Measurements from ENCODE around the gene SHROOM2.

Gene SHROOM2

GRCh38 chrX:9829308-9830267 lies 43.4 kb downstream of the SHROOM2 start:
- no peaks in the 10 kb centered on the region for H3K36me3 ChIP-seq
- no peak overlapping the region for H3K27ac ChIP-seq
- H3K9me3 ChIP-seq = no peaks in the 10 kb centered on the region
- no peak for DNase-seq
- H3K27me3 ChIP-seq = no peaks in the 10 kb centered on the region
- H3K4me3 ChIP-seq = no peak overlapping the region
- H3K4me1 ChIP-seq = no peaks in the 10 kb centered on the region
- intact Hi-C loops (cut with DNase I; ENCODE audit: low total_unique reads) = no loop called here
- TF ChIP-seq, protein P1, sequence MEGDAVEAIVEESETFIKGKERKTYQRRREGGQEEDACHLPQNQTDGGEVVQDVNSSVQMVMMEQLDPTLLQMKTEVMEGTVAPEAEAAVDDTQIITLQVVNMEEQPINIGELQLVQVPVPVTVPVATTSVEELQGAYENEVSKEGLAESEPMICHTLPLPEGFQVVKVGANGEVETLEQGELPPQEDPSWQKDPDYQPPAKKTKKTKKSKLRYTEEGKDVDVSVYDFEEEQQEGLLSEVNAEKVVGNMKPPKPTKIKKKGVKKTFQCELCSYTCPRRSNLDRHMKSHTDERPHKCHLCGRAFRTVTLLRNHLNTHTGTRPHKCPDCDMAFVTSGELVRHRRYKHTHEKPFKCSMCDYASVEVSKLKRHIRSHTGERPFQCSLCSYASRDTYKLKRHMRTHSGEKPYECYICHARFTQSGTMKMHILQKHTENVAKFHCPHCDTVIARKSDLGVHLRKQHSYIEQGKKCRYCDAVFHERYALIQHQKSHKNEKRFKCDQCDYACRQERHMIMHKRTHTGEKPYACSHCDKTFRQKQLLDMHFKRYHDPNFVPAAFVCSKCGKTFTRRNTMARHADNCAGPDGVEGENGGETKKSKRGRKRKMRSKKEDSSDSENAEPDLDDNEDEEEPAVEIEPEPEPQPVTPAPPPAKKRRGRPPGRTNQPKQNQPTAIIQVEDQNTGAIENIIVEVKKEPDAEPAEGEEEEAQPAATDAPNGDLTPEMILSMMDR (IDR thresholded peaks at IDR 0.05) = no peak

GRCh38 chrX:9832811-9833210 lies 46.6 kb downstream of the SHROOM2 start:
- TF ChIP-seq, protein P1 (IDR thresholded peaks at IDR 0.05) = no peak
- no peaks in the 10 kb centered on the region for H3K4me1 ChIP-seq
- H3K9me3 ChIP-seq = no peaks in the 10 kb centered on the region
- intact Hi-C loops (cut with DNase I; ENCODE audit: low total_unique reads) = no loop called here
- H3K36me3 ChIP-seq = no peaks in the 10 kb centered on the region
- no peak overlapping the region for H3K4me3 ChIP-seq
- no peak overlapping the region for H3K27ac ChIP-seq
- H3K27me3 ChIP-seq = no peaks in the 10 kb centered on the region
- no peak for DNase-seq

- intact Hi-C loops (cut with DNase I; ENCODE audit: low total_unique reads) = no loop called here
- H3K36me3 ChIP-seq = no peaks in the 10 kb centered on the region
- TF ChIP-seq, protein P1 (IDR thresholded peaks at IDR 0.05) = no peak
- DNase-seq = no peak
- no peaks in the 10 kb centered on the region for H3K4me1 ChIP-seq
- no peak overlapping the region for H3K4me3 ChIP-seq
- H3K27ac ChIP-seq = no peak overlapping the region
- no peaks in the 10 kb centered on the region for H3K27me3 ChIP-seq
- H3K9me3 ChIP-seq = no peaks in the 10 kb centered on the region
These were observed 49.5 kb downstream of the SHROOM2 start for GRCh38 chrX:9835585-9836210.

DNA sequence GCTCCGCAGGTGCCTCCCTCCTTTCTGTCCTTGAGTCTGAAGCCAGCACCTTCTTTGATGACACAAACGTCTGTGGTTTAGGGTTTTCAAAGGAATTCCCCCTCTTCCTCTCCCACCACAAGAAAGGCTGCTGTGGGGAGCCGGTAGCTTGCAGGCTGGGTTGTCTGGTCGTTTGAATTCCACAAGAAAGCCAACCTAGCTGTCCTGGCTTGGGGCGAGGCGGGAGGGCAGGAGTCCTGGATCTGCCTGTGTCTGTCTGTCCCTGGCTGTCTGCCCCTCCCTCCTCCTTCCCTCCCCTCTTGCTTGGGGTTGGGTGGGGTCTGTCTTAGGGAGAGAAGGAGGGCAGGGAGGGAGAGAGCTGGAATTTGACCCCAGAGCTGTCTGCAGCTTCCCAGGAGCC lies 56.3 kb downstream of the SHROOM2 start:
- intact Hi-C loops (cut with DNase I; ENCODE audit: low total_unique reads) = no loop called here
- no peaks in the 10 kb centered on the region for H3K9me3 ChIP-seq
- TF ChIP-seq, protein P1 (IDR thresholded peaks at IDR 0.05) = no peak
- no peaks in the 10 kb centered on the region for H3K36me3 ChIP-seq
- no peak for DNase-seq
- no peak overlapping the region for H3K27ac ChIP-seq
- H3K4me3 ChIP-seq = no peak overlapping the region
- H3K4me1 ChIP-seq = no peaks in the 10 kb centered on the region
- H3K27me3 ChIP-seq = no peaks in the 10 kb centered on the region

GRCh38 chrX:9844936-9845577 lies 58.8 kb downstream of the SHROOM2 start:
- TF ChIP-seq, protein P1 (IDR thresholded peaks at IDR 0.05) = no peak
- intact Hi-C loops (cut with DNase I; ENCODE audit: low total_unique reads) = no loop called here
- H3K9me3 ChIP-seq = no peaks in the 10 kb centered on the region
- no peaks in the 10 kb centered on the region for H3K27me3 ChIP-seq
- no peaks in the 10 kb centered on the region for H3K4me1 ChIP-seq
- no peak overlapping the region for H3K27ac ChIP-seq
- H3K4me3 ChIP-seq = no peak overlapping the region
- DNase-seq = no peak
- no peaks in the 10 kb centered on the region for H3K36me3 ChIP-seq
